Measurements from ENCODE around the gene KCNG4. TPM values are rescaled to one million over a fixed set of nuclear protein-coding genes. Genes with fewer than 3 reads are reported as not detected.
A peak's percentile ranks its signal among the peaks of the same experiment; 100 is the strongest.

The KCNG4 gene
- total RNA-seq, 2 donors from 2014 or later = not detected

GRCh38 chr16:84237994-84238750 is 1.6 kb downstream of the KCNG4 start:
- TF ChIP-seq CTCF (IDR thresholded peaks at IDR 0.05) = no peak
- Histone ChIP-seq H3K4me1 (no peaks in the 10 kb centered on the region), H3K4me3 (no peak overlapping the region), H3K27me3 (no peaks in the 10 kb centered on the region), H3K36me3 (no peaks in the 10 kb centered on the region), H3K9me3 (no peaks in the 10 kb centered on the region), H3K27ac (no peak overlapping the region)
- no peak for DNase-seq (ENCODE audit: low spot score)

GRCh38 chr16:84236671-84237070 is 3.1 kb downstream of the KCNG4 start:
- no peak for TF ChIP-seq CTCF (IDR thresholded peaks at IDR 0.05)
- Histone ChIP-seq H3K4me3 (no peak overlapping the region), H3K36me3 (no peaks in the 10 kb centered on the region), H3K27me3 (no peaks in the 10 kb centered on the region), H3K4me1 (no peaks in the 10 kb centered on the region), H3K27ac (no peak overlapping the region), H3K9me3 (no peaks in the 10 kb centered on the region)
- DNase-seq (ENCODE audit: low spot score) = no peak

- Histone ChIP-seq H3K4me3 (no peak overlapping the region), H3K27ac (peak overlapping the region in 1 of 2 donors; percentile 31), H3K9me3 (no peaks in the 10 kb centered on the region), H3K27me3 (no peaks in the 10 kb centered on the region), H3K4me1 (no peaks in the 10 kb centered on the region), H3K36me3 (no peaks in the 10 kb centered on the region)
- no peak for DNase-seq (ENCODE audit: low spot score)
- TF ChIP-seq CTCF (IDR thresholded peaks at IDR 0.05) = no peak
Measured at GRCh38 chr16:84234321-84235241, 5.2 kb downstream of the KCNG4 start.

- no peak overlapping the region for H3K27ac ChIP-seq
Measured at GRCh38 chr16:84233748-84234147, 6.1 kb downstream of the KCNG4 start.

GRCh38 chr16:84232969-84233368 is 6.8 kb downstream of the KCNG4 start:
- no peaks in the 10 kb centered on the region for H3K9me3 ChIP-seq
- no peak overlapping the region for H3K27ac ChIP-seq
- no peak for TF ChIP-seq CTCF (IDR thresholded peaks at IDR 0.05)
- peaks cover 0 to 10% of the 10 kb centered on the region in 2 donors for H3K4me1 ChIP-seq
- no peaks in the 10 kb centered on the region for H3K27me3 ChIP-seq
- no peak overlapping the region for H3K4me3 ChIP-seq
- no peaks in the 10 kb centered on the region for H3K36me3 ChIP-seq
- DNase-seq (ENCODE audit: low spot score) = no peak

More at GRCh38 chr16:84233748-84234147, 6.1 kb downstream of the KCNG4 start:
- Histone ChIP-seq H3K4me1 (peaks cover 0 to 2% of the 10 kb centered on the region in 2 donors), H3K36me3 (no peaks in the 10 kb centered on the region), H3K4me3 (no peak overlapping the region), H3K9me3 (no peaks in the 10 kb centered on the region), H3K27me3 (no peaks in the 10 kb centered on the region)
- no peak for DNase-seq (ENCODE audit: low spot score)
- TF ChIP-seq CTCF (IDR thresholded peaks at IDR 0.05) = no peak

Data from right atrium auricular region (tissue), 2 donors.